Hepatocyte (in vitro differentiated cells): ENCODE results near the gene TBATA.

Experiments
- CTCF ChIP-seq: fragments of 200-600 bp; sonication (generic); IDR thresholded peaks from 2 replicates; pipeline ENCODE4 v1.5.1; 2016; ENCODE audit warnings: antibody characterized with exemption, mild to moderate bottlenecking; ENCODE audit not compliant: poor library complexity
- EZH2 ChIP-seq: fragments of 200-600 bp; sonication (generic); IDR thresholded peaks from 2 replicates; pipeline ENCODE4 v1.6.1; 2016; ENCODE audit warnings: antibody characterized with exemption, mild to moderate bottlenecking, borderline replicate concordance

GRCh38 chr10:70744617-70745143 lies 40.5 kb downstream of the TBATA start:
- no peak for TF ChIP-seq CTCF
- TF ChIP-seq EZH2 = no peak
